ENCODE results near the gene SPG7. TPM values are rescaled to one million over a fixed set of nuclear protein-coding genes. Genes with fewer than 3 reads are reported as not detected.

SPG7 gene
- total RNA-seq, 2 experiments from 2014 or later = 71.9 to 79.6 TPM

DNA sequence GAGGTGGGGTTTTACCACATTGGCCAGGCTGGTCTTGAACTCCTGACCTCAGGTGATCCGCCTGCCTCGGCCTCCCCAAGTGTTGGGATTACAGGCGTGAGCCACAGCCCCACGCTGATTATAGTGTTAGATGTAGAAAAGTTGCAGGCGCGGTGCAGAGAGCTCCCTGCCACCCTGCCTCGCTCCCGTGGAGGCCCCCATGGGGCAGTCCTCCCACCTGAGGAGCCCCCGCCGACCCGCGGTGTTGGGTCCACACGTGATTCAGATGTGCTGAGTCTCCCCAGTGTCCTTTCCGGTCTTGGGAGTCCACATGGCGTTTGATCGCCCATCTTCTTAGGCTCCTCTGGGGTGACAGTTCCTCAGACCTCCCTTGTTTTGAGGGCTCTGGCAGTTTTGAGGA is 47.1 kb downstream of the SPG7 start:
- ChIA-PET CTCF (interaction anchor here (1.0 kb wide), 1 partner anchor 10 kb away, joined by 3 read pairs; no protein-coding TSS in a partner anchor), POLR2A (interaction anchor here (0.6 kb wide), 1 partner anchor 128 kb away, joined by 3 read pairs; no protein-coding TSS in a partner anchor)

GRCh38 chr16:89555780-89556179 is 47.6 kb downstream of the SPG7 start:
- ChIA-PET POLR2A (no interaction called here), CTCF (interaction anchor here (1.0 kb wide), 1 partner anchor 10 kb away, joined by 3 read pairs; no protein-coding TSS in a partner anchor)

- CTCF ChIA-PET = interaction anchor here (0.8 to 1.0 kb wide), 2 partner anchors 7 to 242 kb away, joined by 3 read pairs; no protein-coding TSS in a partner anchor
- POLR2A ChIA-PET = no interaction called here
Observed at GRCh38 chr16:89556750-89557689, 48.8 kb downstream of the SPG7 start.

DNA sequence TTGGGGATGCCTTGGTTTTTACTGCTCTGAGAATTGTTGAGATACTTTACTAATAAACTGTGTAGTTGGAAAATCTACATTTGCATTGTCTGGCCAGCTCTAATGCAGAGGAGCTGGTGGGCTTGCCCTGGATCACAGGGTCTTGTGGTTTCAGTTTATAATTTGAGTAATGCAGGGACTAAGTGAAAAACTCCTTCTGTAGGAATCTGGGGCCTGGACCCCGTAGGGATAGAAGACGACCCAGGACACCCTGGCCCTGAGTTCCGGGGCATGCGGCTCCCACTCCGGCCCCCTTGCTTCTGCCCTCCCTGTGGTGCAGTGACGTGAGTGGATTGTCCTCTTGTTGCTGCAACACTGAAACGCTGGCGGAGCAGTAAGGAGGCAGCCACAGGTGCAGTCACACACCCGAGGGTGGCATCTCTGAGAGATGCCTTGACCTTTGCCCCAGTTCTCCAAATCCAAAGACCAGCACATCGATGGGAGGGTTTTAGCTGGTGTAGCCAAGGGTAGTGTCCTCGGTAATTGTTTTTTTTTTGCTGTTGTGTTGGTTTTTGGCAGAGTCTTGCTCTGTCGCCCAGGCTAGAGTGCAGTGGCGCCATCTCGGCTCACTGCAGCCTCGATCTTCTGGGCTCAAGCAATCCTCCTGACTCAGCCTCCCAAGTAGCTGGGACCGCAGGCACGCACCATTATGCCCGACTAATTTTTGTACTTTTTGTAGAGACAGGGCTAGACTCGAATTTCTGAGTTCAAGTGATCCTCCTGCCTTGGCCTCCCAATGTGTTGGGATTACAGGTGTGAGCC is 49.7 kb downstream of the SPG7 start:
- POLR2A ChIA-PET = no interaction called here
- CTCF ChIA-PET = interaction anchor here (0.5 to 1.0 kb wide), 3 partner anchors 8 to 243 kb away, joined by 3 read pairs; no protein-coding TSS in a partner anchor

GRCh38 chr16:89560378-89561141 is 52.4 kb downstream of the SPG7 start, which contains the start of gene RPL13:
RPL13 (plus strand) TSS chr16:89560682; CDS start chr16:89560960, 278 bp downstream.
- ChIA-PET POLR2A (no interaction called here), CTCF (no interaction called here)

- CTCF ChIA-PET = no interaction called here
- POLR2A ChIA-PET = interaction anchor here (1.1 to 1.5 kb wide), 2 partner anchors 54 to 73 kb away, joined by 3 to 4 read pairs; partner anchors contain the start of gene SPG7
Observed at GRCh38 chr16:89561142-89561883, 53.1 kb downstream of the SPG7 start.

- POLR2A ChIA-PET = interaction anchor here (0.8 to 1.5 kb wide), 3 partner anchors 41 to 73 kb away, joined by 3 to 4 read pairs (median 3); partner anchors contain the start of gene SPG7
- CTCF ChIA-PET = no interaction called here
Observed at GRCh38 chr16:89561884-89562599, 53.8 kb downstream of the SPG7 start.

GRCh38 chr16:89562939-89563338 is 54.7 kb downstream of the SPG7 start:
- POLR2A ChIA-PET = interaction anchor here (0.8 kb wide), 1 partner anchor 40 kb away, joined by 3 read pairs; no protein-coding TSS in a partner anchor
- CTCF ChIA-PET = no interaction called here

- ChIA-PET CTCF (interaction anchor here (1.2 kb wide), 2 partner anchors 12 to 103 kb away, joined by 3 to 5 read pairs; partner anchors contain the start of gene CPNE7), POLR2A (interaction anchor here (0.6 kb wide), 1 partner anchor 89 kb away, joined by 3 read pairs; no protein-coding TSS in a partner anchor)
Observed at GRCh38 chr16:89563639-89564392, 55.6 kb downstream of the SPG7 start.

GRCh38 chr16:89564476-89565255 is 56.5 kb downstream of the SPG7 start:
- CTCF ChIA-PET = interaction anchor here (1.2 kb wide), 3 partner anchors 9 to 102 kb away, joined by 3 to 5 read pairs (median 3); partner anchors contain the start of gene CPNE7
- POLR2A ChIA-PET = interaction anchor here (0.6 kb wide), 1 partner anchor 88 kb away, joined by 3 read pairs; no protein-coding TSS in a partner anchor

- ChIA-PET CTCF (interaction anchor here (0.6 to 1.2 kb wide), 2 partner anchors 9 to 88 kb away, joined by 3 read pairs; no protein-coding TSS in a partner anchor), POLR2A (no interaction called here)
Observed at GRCh38 chr16:89565256-89565505, 57.0 kb downstream of the SPG7 start.

DNA sequence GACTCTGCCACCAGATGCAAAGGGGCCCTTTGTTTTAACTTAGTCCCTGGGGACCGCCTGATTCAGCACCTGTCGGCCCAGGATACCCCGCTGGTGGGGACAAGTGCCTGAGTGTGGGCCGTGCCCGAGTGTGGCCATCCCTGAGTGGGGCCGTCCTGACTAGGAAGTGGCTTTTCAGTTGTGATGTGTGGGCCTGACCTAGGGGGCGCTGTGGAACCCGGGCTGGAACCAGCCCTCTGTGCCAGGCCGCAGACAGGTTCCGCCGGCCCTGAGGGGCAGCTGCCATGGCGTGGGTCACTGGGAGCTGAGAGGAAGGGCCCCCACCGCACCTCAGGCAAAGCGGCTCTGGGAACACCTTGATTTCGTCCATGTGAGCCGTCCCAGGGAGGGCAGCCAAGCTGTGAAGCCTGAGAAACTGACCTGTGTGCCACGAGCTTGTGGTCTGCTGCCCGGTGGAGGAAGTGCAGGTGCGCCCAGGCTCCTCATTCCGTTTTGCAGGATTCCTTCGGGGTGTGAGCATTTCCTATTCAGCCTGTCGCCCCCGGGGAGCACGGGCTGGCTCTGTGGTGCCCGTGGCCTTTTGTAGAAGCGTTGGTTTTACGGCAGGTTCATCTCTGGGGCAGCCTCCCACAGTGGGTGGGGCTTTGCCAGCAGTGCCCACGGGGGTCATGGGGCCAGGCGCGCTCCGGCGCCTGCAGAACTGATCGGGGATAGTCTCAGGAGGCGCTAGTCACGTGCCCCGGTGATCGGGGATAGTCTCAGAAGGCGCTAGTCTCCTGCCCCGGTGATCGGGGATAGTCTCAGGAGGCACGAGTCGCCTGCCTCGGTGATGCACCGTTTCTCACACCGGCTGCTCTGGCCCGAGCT is 57.5 kb downstream of the SPG7 start:
- CTCF ChIA-PET = interaction anchor here (0.6 to 1.2 kb wide), 5 partner anchors 10 to 698 kb away, joined by 3 to 4 read pairs (median 3); no protein-coding TSS in a partner anchor
- POLR2A ChIA-PET = no interaction called here

DNA sequence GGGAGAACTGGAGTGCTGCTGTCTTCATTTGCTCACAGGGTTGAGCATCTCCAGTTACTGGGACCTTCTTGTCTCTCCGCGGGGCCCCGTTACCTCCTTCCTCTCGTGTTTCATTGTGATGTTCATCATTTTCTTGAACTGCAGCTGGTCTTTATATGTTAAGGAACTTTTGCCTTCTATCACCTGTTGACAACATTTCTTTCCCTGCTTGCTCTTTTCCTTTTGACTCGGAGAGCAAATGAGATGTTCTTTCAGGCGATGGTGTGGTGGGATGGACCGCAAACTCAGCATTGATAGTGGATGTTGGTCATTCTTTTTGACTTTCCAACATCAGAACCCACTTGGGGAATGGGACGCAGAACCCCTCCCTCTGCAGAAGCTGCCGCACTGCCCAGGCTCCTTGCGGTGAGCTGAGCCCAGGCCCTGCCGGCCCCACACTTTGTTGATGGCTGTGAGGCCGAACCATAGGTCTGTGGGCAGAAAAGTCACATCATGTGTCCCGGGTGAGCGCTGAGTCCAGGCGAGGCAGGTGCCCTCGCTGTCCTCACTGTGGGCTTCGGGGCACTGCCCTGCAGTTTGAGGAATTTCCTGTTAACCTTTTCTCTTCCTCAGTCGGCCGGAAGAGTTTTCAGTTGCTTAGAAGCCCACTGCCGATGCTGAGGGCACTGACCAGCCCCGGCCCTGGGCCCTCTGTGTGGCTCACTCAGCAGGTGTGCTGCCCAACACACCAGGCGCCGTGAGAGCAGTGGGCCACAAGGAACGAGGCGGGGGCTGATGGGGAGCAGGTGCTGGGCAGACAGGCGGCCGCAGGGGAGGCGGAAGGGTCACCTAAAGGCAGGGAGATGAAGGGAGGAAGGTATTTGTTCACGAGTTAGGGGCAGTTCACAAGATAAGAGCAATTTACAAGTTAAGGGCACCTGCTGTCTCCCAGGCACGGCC is 59.7 kb downstream of the SPG7 start:
- POLR2A ChIA-PET = no interaction called here
- CTCF ChIA-PET = interaction anchor here (0.8 to 0.9 kb wide), 2 partner anchors 8 to 119 kb away, joined by 3 read pairs; partner anchors contain the start of genes CDK10 and CPNE7

Measured in activated CD8-positive, alpha-beta memory T cell treated with anti-CD3 and anti-CD28 coated beads for 36 hours (primary cell).